Liver (tissue), 9 donors: Measurements from ENCODE around the gene CLDN15. TPM values are rescaled to one million over a fixed set of nuclear protein-coding genes. Genes with fewer than 3 reads are reported as not detected.

Experiments used
- DNase-seq: peaks from one replicate; pipeline ENCODE4 v3.0.0-alpha.2; 2017; ENCODE audit warnings: low spot score
- H3K27ac ChIP-seq, 2 donors: one replicate each; pipeline ENCODE4 v1.7.0; 2013; ENCODE audit warnings: inconsistent platforms in 2 of 2, low read length in 2 of 2, control low read depth in 1 of 2, low read depth in 1 of 2, mild to moderate bottlenecking in 1 of 2
- H3K27me3 ChIP-seq, 4 donors: one replicate each; pipeline versions ENCODE4 v1.6.1 to v1.7.0; 2013; ENCODE audit warnings: low read length in 3 of 4, inconsistent platforms in 1 of 4, mild to moderate bottlenecking in 1 of 4, moderate library complexity in 1 of 4; ENCODE audit not compliant: control insufficient read depth in 4 of 4, insufficient read depth in 4 of 4
- H3K36me3 ChIP-seq, 4 donors: one replicate each; pipeline versions ENCODE4 v1.6.1 to v1.7.0; 2013; ENCODE audit warnings: low read length in 3 of 4, mild to moderate bottlenecking in 3 of 4, low read depth in 1 of 4, moderate library complexity in 1 of 4; ENCODE audit not compliant: control insufficient read depth in 4 of 4, insufficient read depth in 3 of 4
- H3K4me1 ChIP-seq, 4 donors: one replicate each; pipeline versions ENCODE4 v1.6.1 to v1.7.0; 2013; ENCODE audit warnings: low read length in 3 of 4, mild to moderate bottlenecking in 3 of 4, moderate library complexity in 1 of 4; ENCODE audit not compliant: control insufficient read depth in 4 of 4, insufficient read depth in 4 of 4
- H3K4me3 ChIP-seq, 3 donors: one replicate each; pipeline versions ENCODE4 v1.6.1 to v1.7.0; 2013; ENCODE audit warnings: low read length in 3 of 3, control low read depth in 1 of 3, low read depth in 1 of 3, mild to moderate bottlenecking in 1 of 3
- H3K9ac ChIP-seq, 2 donors: one replicate each; pipeline ENCODE4 v1.7.0; 2013; ENCODE audit warnings: low read length in 2 of 2, mild to moderate bottlenecking in 2 of 2, moderate library complexity in 2 of 2, control low read depth in 1 of 2, low read depth in 1 of 2
- H3K9me3 ChIP-seq, 4 donors: one replicate each; pipeline versions ENCODE4 v1.6.1 to v1.7.0; 2013; ENCODE audit warnings: low read length in 3 of 4; ENCODE audit not compliant: control insufficient read depth in 4 of 4
- ATF3 ChIP-seq: IDR thresholded peaks from 2 replicates; pipeline ENCODE4 v1.6.1; 2016; ENCODE audit warnings: antibody characterized with exemption
- CTCF ChIP-seq: fragments of 150-350 bp; IDR thresholded peaks from 2 replicates; pipeline ENCODE4 v1.5.1; 2017; ENCODE audit warnings: improper control_type of control experiment, low read depth, low read length; ENCODE audit not compliant: missing input control
- EGR1 ChIP-seq, 2 donors: IDR thresholded peaks; 2 replicates each; pipeline ENCODE4 v1.6.1; 2016 to 2018; ENCODE audit warnings: antibody characterized with exemption in 2 of 2, low read depth in 2 of 2
- FOXA1 ChIP-seq: IDR thresholded peaks from 2 replicates; pipeline ENCODE4 v1.6.1; 2016; ENCODE audit warnings: antibody characterized with exemption
- FOXA2 ChIP-seq: IDR thresholded peaks from 2 replicates; pipeline ENCODE4 v1.6.1; 2016; ENCODE audit warnings: antibody characterized with exemption
- GABPA ChIP-seq, 2 donors: IDR thresholded peaks in 1 of 2; conservative IDR thresholded peaks in 1 of 2; 2 replicates each; pipeline ENCODE4 v1.6.1; 2016; ENCODE audit warnings: antibody characterized with exemption in 2 of 2, mild to moderate bottlenecking in 1 of 2, moderate library complexity in 1 of 2
- HNF4A ChIP-seq, 2 donors: conservative IDR thresholded peaks; 2 replicates each; pipeline ENCODE4 v1.6.1; 2016; ENCODE audit warnings: antibody characterized with exemption in 2 of 2, mild to moderate bottlenecking in 2 of 2
- HNF4G ChIP-seq: IDR thresholded peaks from 2 replicates; pipeline ENCODE4 v1.6.1; 2016; ENCODE audit warnings: antibody characterized with exemption
- JUND ChIP-seq, 2 donors: IDR thresholded peaks; 2 replicates each; pipeline ENCODE4 v1.6.1; 2016; ENCODE audit warnings: antibody characterized with exemption in 2 of 2
- MAX ChIP-seq: IDR thresholded peaks from 2 replicates; pipeline ENCODE4 v1.6.1; 2016; ENCODE audit warnings: antibody characterized with exemption
- NR2F2 ChIP-seq: IDR thresholded peaks from 2 replicates; pipeline ENCODE4 v1.6.1; 2016; ENCODE audit warnings: antibody characterized with exemption
- RAD21 ChIP-seq, 2 donors: IDR thresholded peaks; 2 replicates each; pipeline ENCODE4 v1.6.1; 2016; ENCODE audit warnings: antibody characterized with exemption in 2 of 2, mild to moderate bottlenecking in 2 of 2
- REST ChIP-seq: IDR thresholded peaks from 2 replicates; pipeline ENCODE4 v1.6.1; 2016; ENCODE audit warnings: antibody characterized with exemption, mild to moderate bottlenecking
- RXRA ChIP-seq, 2 donors: IDR thresholded peaks; 2 replicates each; pipeline ENCODE4 v1.6.1; 2017 to 2018; ENCODE audit warnings: antibody characterized with exemption in 2 of 2, mild to moderate bottlenecking in 1 of 2
- SP1 ChIP-seq: IDR thresholded peaks from 2 replicates; pipeline ENCODE4 v1.6.1; 2018; ENCODE audit warnings: antibody characterized with exemption, mild to moderate bottlenecking
- TAF1 ChIP-seq: conservative IDR thresholded peaks from 2 replicates; pipeline ENCODE4 v1.6.1; 2016; ENCODE audit warnings: antibody characterized with exemption, mild to moderate bottlenecking
- YY1 ChIP-seq: IDR thresholded peaks from 2 replicates; pipeline ENCODE4 v1.6.1; 2016; ENCODE audit warnings: antibody characterized with exemption, mild to moderate bottlenecking
- ZBTB33 ChIP-seq: IDR thresholded peaks from 2 replicates; pipeline ENCODE4 v1.6.1; 2016; ENCODE audit warnings: antibody characterized with exemption
- WGBS: extraction: QIAGEN DNeasy Blood & Tissue Kit; methylation state at CpG from one replicate; pipeline ENCODE4 v1.1.7; 2013; 5-methylcytosine and 5-hydroxymethylcytosine counted together
- polyA plus RNA-seq, 2 donors: library from polyadenylated mRNA; stranded (reverse) in 1 of 2; unstranded in 1 of 2; fragments of 200-250 nt in 1 of 2; fragments of >200 nt in 1 of 2; fragmentation: Nextera tagmentation in 1 of 2; extraction: Ambion mirVana in 1 of 2; gene quantifications; one replicate each; pipeline versions ENCODE4 v1.2.1 to v1.2.3, GENCODE V29; 2013 to 2015
- total RNA-seq, 2 donors: library from RNA; depleted of rRNA; stranded (reverse); fragments of >200 nt; gene quantifications; one replicate each; pipeline ENCODE4 v1.2.3, GENCODE V29; 2014
- donor health status: healthy.
- donor health status: healthy.
- donor health status: healthy.
- donor health status: healthy.
- donor health status: healthy.

Gene CLDN15
- total and polyA plus RNA-seq, 4 donors = 3.7 to 12.4 (median 4.6) TPM

GRCh38 chr7:101231644-101232043, 6.0 kb downstream of the CLDN15 start:
- Histone ChIP-seq H3K9me3 (no peaks in the 10 kb centered on the region), H3K27me3 (no peaks in the 10 kb centered on the region), H3K27ac (peak overlapping the region; percentile 29 to 73), H3K36me3 (peaks cover 0 to 8% (median 7%) of the 10 kb centered on the region in 4 donors), H3K4me3 (no peak overlapping the region), H3K9ac (no peak overlapping the region), H3K4me1 (peaks cover 14 to 27% (median 22%) of the 10 kb centered on the region in 4 donors)
- 21% methylated on average over 7 of the region's 7 CpGs for WGBS
- peak; percentile 49 for DNase-seq
- TF ChIP-seq FOXA2 = no peak
- TF ChIP-seq MAX = no peak
- TF ChIP-seq HNF4G = no peak
- no peak for TF ChIP-seq ATF3
- peak in 1 of 2 donors; percentile 54 for TF ChIP-seq RXRA (IDR thresholded peaks at IDR 0.05)
- TF ChIP-seq HNF4A (conservative IDR thresholded peaks at IDR 0.05) = peak in 1 of 2 donors; percentile 43
- TF ChIP-seq GABPA (IDR thresholded peaks at IDR 0.05 in 1 of 2, conservative IDR thresholded peaks at IDR 0.05 in 1 of 2) = peak in 1 of 2 donors; percentile 22
- no peak for TF ChIP-seq FOXA1
- TF ChIP-seq YY1 = peak; percentile 58
- no peak for TF ChIP-seq JUND (IDR thresholded peaks at IDR 0.05)
- TF ChIP-seq REST = peak; percentile 16
- no peak for TF ChIP-seq SP1
- no peak for TF ChIP-seq EGR1 (IDR thresholded peaks at IDR 0.05; ENCODE audit: low read depth in 2 of 2)
- TF ChIP-seq RAD21 (IDR thresholded peaks at IDR 0.05) = peak in 1 of 2 donors; percentile 12

- no peak overlapping the region for H3K9ac ChIP-seq
- 79% methylated on average over 9 of the region's 9 CpGs for WGBS
- H3K9me3 ChIP-seq = no peaks in the 10 kb centered on the region
- DNase-seq = no peak
- H3K27ac ChIP-seq = no peak overlapping the region
- H3K36me3 ChIP-seq = peaks cover 17 to 35% (median 24%) of the 10 kb centered on the region in 4 donors
- H3K4me3 ChIP-seq = no peak overlapping the region
- no peak for TF ChIP-seq RXRA (IDR thresholded peaks at IDR 0.05)
- no peak for TF ChIP-seq CTCF
- TF ChIP-seq SP1 = no peak
- no peak for TF ChIP-seq ZBTB33
- TF ChIP-seq MAX = no peak
- TF ChIP-seq ATF3 = no peak
- TF ChIP-seq GABPA (IDR thresholded peaks at IDR 0.05 in 1 of 2, conservative IDR thresholded peaks at IDR 0.05 in 1 of 2) = no peak
- no peak for TF ChIP-seq RAD21 (IDR thresholded peaks at IDR 0.05)
- no peak for TF ChIP-seq NR2F2
- TF ChIP-seq YY1 = no peak
- TF ChIP-seq FOXA2 = no peak
- no peak for TF ChIP-seq TAF1
- no peak for TF ChIP-seq REST
- no peak for TF ChIP-seq EGR1 (IDR thresholded peaks at IDR 0.05; ENCODE audit: low read depth in 2 of 2)
- TF ChIP-seq HNF4G = no peak
- no peak for TF ChIP-seq FOXA1
- no peak for TF ChIP-seq JUND (IDR thresholded peaks at IDR 0.05)
- TF ChIP-seq HNF4A (conservative IDR thresholded peaks at IDR 0.05) = no peak
- H3K27me3 ChIP-seq = no peaks in the 10 kb centered on the region
- H3K4me1 ChIP-seq = peaks cover 7 to 22% (median 13%) of the 10 kb centered on the region in 4 donors
These were observed 10.9 kb downstream of the CLDN15 start for GRCh38 chr7:101226721-101227120.
